Activated B cell treated with CpG ODN at 0.5 μM for 24 hours (primary cell): ENCODE data around the gene DNAJC28. TPM values are rescaled to one million over a fixed set of nuclear protein-coding genes. Genes with fewer than 3 reads are reported as not detected.
A peak's percentile ranks its signal among the peaks of the same experiment; 100 is the strongest.

Experiments used
- ATAC-seq: fragments of 200-7000 bp; cut with Tn5 transposase; one replicate; pipeline ENCODE4 v1.10.0; 2021; ENCODE audit warnings: low read depth, mild to moderate bottlenecking, moderate library complexity
- CTCF ChIA-PET: fragments of 350-600 bp; sonication (Branson Sonifier 250); formaldehyde crosslinking; loops from one replicate; lab custom pipeline; 2021; ENCODE audit warnings: antibody characterized with exemption; lab: Charles Lee
- POLR2A ChIA-PET: fragments of 350-600 bp; sonication (Branson Sonifier 250); formaldehyde crosslinking; loops from one replicate; lab custom pipeline; 2021; ENCODE audit warnings: antibody characterized with exemption; lab: Charles Lee
- DNase-seq: peaks from one replicate; pipeline ENCODE4 v3.0.0; 2022
- H3K27ac Mint-ChIP-seq: one replicate; pipeline ENCODE4 v1.8.0; 2020; ENCODE audit warnings: mixed read lengths
- H3K27me3 Mint-ChIP-seq: one replicate; pipeline ENCODE4 v1.8.0; 2021; ENCODE audit warnings: mixed read lengths
- H3K36me3 Mint-ChIP-seq: one replicate; pipeline ENCODE4 v1.8.0; 2021; ENCODE audit warnings: low read depth, mixed read lengths
- H3K4me1 Mint-ChIP-seq: one replicate; pipeline ENCODE4 v1.8.0; 2021; ENCODE audit warnings: mixed read lengths
- H3K4me3 Mint-ChIP-seq: one replicate; pipeline ENCODE4 v1.8.0; 2020; ENCODE audit warnings: mild to moderate bottlenecking, mixed read lengths
- H3K9me3 Mint-ChIP-seq: one replicate; pipeline ENCODE4 v1.8.0; 2020; ENCODE audit warnings: mixed read lengths
- intact Hi-C: fragments of 100-400 bp; cut with micrococcal nuclease; formaldehyde crosslinking; loops from one replicate; pipeline ENCODE4 v1.15.1; 2024
- total RNA-seq: library from RNA; stranded (reverse); gene quantifications from 2 replicates; pipeline ENCODE4 v1.2.3, GENCODE V29; 2022
- TF ChIP-seq, protein P1 (sequence below): fragments of 200-600 bp; IDR thresholded peaks from one replicate; pipeline ENCODE4 v1.8.0; 2022; ENCODE audit warnings: antibody characterized with exemption, mild to moderate bottlenecking

DNAJC28 gene
- total RNA-seq, 1 donor from 2014 or later: 0.53 TPM

DNA sequence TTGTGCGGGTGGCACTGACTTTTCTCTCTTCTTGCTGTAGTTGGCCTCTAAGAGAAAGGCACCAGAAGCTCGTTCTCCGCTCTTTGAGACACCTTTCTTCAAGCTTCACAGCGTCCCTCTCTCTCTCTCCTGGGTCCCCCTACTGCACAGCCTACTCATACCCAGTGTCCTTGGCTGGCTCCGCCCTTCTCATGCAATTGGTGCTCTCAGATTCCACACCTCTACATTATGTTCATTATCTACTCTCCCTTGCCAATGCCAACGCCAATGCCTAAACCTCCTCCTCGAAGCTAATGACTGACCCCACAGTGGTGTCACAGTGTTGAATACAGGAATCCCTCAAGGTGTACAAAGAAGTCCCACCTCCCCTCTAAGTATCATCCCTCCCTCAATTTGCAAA is 4.8 kb upstream of the DNAJC28 start:
- no peak for ATAC-seq
- peaks cover 2% of the 10 kb centered on the region for H3K36me3 Mint-ChIP-seq
- no peak overlapping the region for H3K27ac Mint-ChIP-seq
- ChIA-PET POLR2A (interaction anchor here (2.7 kb wide), 1 partner anchor 17 kb away, joined by 15 read pairs; the partner anchor contains the start of gene TMEM50B), CTCF (no interaction called here)
- H3K27me3 Mint-ChIP-seq: no peaks in the 10 kb centered on the region
- intact Hi-C loops: loop anchor here (10.0 kb wide), 1 partner anchor 1102 kb away; the partner anchor contains the start of gene URB1
- peaks cover 5% of the 10 kb centered on the region for H3K4me1 Mint-ChIP-seq
- TF ChIP-seq, protein P1, sequence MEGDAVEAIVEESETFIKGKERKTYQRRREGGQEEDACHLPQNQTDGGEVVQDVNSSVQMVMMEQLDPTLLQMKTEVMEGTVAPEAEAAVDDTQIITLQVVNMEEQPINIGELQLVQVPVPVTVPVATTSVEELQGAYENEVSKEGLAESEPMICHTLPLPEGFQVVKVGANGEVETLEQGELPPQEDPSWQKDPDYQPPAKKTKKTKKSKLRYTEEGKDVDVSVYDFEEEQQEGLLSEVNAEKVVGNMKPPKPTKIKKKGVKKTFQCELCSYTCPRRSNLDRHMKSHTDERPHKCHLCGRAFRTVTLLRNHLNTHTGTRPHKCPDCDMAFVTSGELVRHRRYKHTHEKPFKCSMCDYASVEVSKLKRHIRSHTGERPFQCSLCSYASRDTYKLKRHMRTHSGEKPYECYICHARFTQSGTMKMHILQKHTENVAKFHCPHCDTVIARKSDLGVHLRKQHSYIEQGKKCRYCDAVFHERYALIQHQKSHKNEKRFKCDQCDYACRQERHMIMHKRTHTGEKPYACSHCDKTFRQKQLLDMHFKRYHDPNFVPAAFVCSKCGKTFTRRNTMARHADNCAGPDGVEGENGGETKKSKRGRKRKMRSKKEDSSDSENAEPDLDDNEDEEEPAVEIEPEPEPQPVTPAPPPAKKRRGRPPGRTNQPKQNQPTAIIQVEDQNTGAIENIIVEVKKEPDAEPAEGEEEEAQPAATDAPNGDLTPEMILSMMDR: no peak
- H3K9me3 Mint-ChIP-seq: no peaks in the 10 kb centered on the region
- DNase-seq: no peak
- H3K4me3 Mint-ChIP-seq: no peak overlapping the region

DNA sequence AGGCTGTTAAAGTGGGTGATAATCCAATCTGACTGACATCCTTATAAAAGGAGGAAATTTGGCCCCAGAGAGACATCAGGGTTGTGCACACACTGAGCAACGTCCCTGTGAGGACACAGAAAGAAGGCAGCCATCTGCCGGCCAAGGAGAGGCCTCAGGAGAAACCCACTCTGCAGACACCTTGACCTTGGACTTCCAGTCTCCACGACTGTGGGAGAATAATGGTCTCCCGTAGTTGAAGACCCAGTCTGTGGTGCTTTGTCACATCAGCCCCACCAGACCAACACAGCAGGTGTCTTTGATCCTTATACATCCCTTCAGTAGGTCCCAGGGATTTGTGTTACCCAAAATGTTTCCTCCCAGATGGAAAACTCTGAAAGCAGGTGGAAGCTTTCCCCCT is 4.2 kb upstream of the DNAJC28 start:
- intact Hi-C loops: loop anchor here (10.0 kb wide), 1 partner anchor 1101 kb away; the partner anchor contains the start of gene URB1
- Mint-ChIP-seq H3K27ac (no peak overlapping the region), H3K27me3 (no peaks in the 10 kb centered on the region), H3K4me1 (peaks cover 9% of the 10 kb centered on the region), H3K4me3 (no peak overlapping the region), H3K36me3 (peaks cover 2% of the 10 kb centered on the region), H3K9me3 (no peaks in the 10 kb centered on the region)
- POLR2A ChIA-PET: interaction anchor here (2.7 kb wide), 1 partner anchor 16 kb away, joined by 15 read pairs; the partner anchor contains the start of gene TMEM50B
- TF ChIP-seq, protein P1: no peak
- DNase-seq (no peak), ATAC-seq (no peak)
- CTCF ChIA-PET: no interaction called here

DNA sequence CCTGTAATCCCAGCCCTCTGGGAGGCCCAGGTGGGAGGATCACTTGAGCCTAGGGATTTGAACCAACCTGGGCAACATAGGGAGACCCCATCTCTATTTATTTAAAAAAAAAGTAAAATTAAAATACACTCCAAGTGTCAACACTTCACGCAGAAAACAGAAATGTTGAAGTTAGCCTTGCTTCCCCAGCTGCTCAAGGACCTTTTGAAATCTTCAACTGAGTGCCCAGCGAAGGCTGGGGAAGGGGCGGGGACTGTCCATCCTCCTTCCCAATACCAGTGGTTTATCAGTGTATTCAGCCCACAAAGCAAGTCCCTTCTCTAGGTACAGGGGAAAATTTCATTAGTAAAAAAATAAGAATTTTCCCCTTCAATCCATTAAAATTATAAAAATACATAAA is 2.2 kb upstream of the DNAJC28 start:
- Mint-ChIP-seq H3K27me3 (no peaks in the 10 kb centered on the region), H3K27ac (no peak overlapping the region), H3K4me3 (no peak overlapping the region), H3K9me3 (no peaks in the 10 kb centered on the region), H3K4me1 (peaks cover 10% of the 10 kb centered on the region), H3K36me3 (peaks cover 2% of the 10 kb centered on the region)
- ChIA-PET POLR2A (no interaction called here), CTCF (no interaction called here)
- TF ChIP-seq, protein P1: no peak
- ATAC-seq (no peak), DNase-seq (no peak)
- intact Hi-C loops: loop anchor here (10.0 kb wide), 1 partner anchor 1099 kb away; the partner anchor contains the start of gene URB1

DNA sequence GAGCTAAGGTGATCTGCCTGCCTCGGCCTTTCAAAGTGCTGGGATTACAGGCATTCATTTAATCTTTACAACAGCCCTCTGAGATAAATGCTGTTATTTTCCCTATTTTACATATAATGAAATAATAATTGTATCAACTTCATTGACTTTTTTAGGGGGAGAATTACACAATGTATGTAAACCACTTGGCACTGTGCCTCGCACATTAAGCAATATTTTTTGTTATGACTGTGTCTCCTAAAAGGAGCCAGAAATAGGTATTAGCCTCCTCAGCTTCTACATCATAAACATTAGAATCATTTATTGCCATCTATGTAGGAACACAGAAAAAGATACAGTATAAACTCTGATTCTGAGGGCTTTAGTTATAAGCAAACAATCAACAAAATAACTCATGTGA is 1.1 kb upstream of the DNAJC28 start:
- H3K4me3 Mint-ChIP-seq: no peak overlapping the region
- intact Hi-C loops: loop anchor here (10.0 kb wide), 1 partner anchor 1098 kb away; the partner anchor contains the start of gene URB1
- H3K4me1 Mint-ChIP-seq: peaks cover 10% of the 10 kb centered on the region
- no peak for DNase-seq
- H3K27ac Mint-ChIP-seq: no peak overlapping the region
- POLR2A ChIA-PET: no interaction called here
- no peaks in the 10 kb centered on the region for H3K9me3 Mint-ChIP-seq
- peaks cover 2% of the 10 kb centered on the region for H3K36me3 Mint-ChIP-seq
- H3K27me3 Mint-ChIP-seq: no peaks in the 10 kb centered on the region
- ATAC-seq: no peak
- CTCF ChIA-PET: no interaction called here
- TF ChIP-seq, protein P1: no peak

DNA sequence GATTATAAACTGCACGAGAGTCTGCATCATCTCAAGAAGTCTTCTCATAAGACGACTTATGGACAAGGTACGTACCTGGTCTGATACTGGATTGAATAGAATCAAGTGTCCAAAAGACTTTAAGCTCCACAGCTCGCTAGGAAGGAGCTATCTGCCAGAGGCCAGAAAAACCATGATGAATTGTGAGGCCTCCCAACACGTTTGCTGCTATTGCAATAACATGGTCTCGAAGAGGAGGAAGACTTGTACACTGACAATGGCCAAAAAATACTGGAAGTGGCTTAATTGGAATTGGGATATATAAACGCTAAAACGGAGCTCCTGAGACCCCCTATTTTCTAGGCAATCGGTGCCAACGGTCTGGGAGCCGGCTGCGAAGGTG is 534 bp downstream of the DNAJC28 start:
- ChIA-PET POLR2A (interaction anchor here (0.6 to 2.0 kb wide), 11 partner anchors 11 to 720 kb away, joined by 3 to 71 read pairs (median 5); partner anchors contain the start of genes DONSON, GART, IFNAR1 and PAXBP1), CTCF (interaction anchor here (0.7 to 1.4 kb wide), 3 partner anchors 11 to 294 kb away, joined by 3 to 13 read pairs (median 6); partner anchors contain the start of genes DONSON and TMEM50B)
- DNase-seq (no peak), ATAC-seq (no peak)
- peaks cover 10% of the 10 kb centered on the region for H3K4me1 Mint-ChIP-seq
- TF ChIP-seq, protein P1: no peak
- H3K4me3 Mint-ChIP-seq: peak overlapping the region; percentile 92
- H3K36me3 Mint-ChIP-seq: peaks cover 2% of the 10 kb centered on the region
- H3K9me3 Mint-ChIP-seq: no peaks in the 10 kb centered on the region
- H3K27me3 Mint-ChIP-seq: no peaks in the 10 kb centered on the region
- intact Hi-C loops: loop anchor here (1.0 to 10.0 kb wide), 6 partner anchors 11 to 1096 kb away; partner anchors contain the start of genes CRYZL1, DONSON, GART and SYNJ1
- peak overlapping the region; percentile 70 for H3K27ac Mint-ChIP-seq
